ENCODE results near the gene GPR62. TPM values are rescaled to one million over a fixed set of nuclear protein-coding genes. Genes with fewer than 3 reads are reported as not detected.
"Not testable (repeated sequence)": the region's sequence is repeated elsewhere in the genome, so short reads cannot be mapped to it uniquely, and the experiment has no call there.

Gene GPR62
- total RNA-seq, 2 experiments from 2014 or later = not detected

DNA sequence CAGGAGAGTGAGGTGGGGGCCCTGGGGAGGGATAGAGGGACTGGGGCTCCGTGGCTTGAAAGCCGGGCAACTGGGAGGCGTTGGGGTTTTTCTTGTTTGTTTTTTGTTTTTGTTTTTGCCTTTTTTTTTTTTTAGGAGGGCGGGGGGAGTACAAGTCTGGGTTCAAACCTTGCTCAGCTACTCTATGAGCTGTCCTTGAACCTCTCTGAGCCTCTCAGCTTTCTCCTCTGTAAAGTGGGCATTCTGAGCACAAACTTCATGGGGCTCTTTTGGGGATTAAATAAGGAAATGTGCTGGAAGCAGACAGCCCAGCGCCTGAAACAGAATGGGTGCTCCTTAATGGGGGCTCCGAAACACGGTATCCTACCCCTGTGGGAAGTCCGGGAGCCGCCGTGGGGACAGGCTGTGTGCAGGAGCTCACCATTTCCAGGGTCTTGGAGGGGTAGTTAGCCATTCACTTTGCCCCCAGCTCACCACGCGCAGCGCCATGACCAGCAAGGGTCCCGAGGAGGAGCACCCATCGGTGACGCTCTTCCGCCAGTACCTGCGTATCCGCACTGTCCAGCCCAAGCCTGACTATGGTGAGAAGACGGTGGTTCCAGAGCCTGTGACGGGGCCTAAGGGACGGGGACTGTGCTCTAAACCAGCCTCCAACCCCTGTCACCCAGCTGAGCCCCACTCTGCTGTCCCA lies 28.5 kb downstream of the GPR62 start:
- Mint-ChIP-seq H3K36me3 (ENCODE audit: low read depth) (peaks cover 8% of the 10 kb centered on the region), H3K27me3 (no peaks in the 10 kb centered on the region), H3K27ac (peak overlapping the region; percentile 92), H3K9me3 (no peaks in the 10 kb centered on the region), H3K4me3 (peak overlapping the region; percentile 97), H3K4me1 (peaks cover 31% of the 10 kb centered on the region)
- POLR2A ChIA-PET = interaction anchor here (1.0 to 7.6 kb wide), 11 partner anchors 9 to 296 kb away, joined by 3 to 78 read pairs (median 7); partner anchors contain the start of genes ABHD14A, ABHD14B, DUSP7 and PARP3
- CTCF ChIA-PET = interaction anchor here (0.5 to 4.5 kb wide), 10 partner anchors 10 to 482 kb away, joined by 3 to 43 read pairs (median 4); partner anchors contain the start of genes ABHD14A, ABHD14B, PARP3 and RPL29
- no peak for DNase-seq

DNA sequence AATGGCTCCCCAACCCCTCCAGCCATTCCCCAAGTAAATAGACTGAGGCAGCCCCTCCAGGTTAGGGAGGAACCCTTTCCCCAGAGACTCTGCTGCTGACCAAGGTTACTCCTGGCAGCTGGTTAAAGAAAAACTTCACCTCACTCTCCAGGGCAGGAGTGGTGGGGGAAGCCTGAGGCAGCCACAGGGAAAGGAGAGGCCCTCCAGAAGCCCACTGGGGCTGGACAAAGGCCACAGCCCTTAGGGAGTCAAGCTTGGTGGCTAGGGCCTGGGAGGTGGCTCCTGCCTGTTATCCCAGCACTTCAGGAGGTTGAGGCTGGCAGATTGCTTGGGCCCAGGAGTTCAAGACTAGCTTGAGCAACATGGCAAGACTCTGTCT lies 29.1 kb downstream of the GPR62 start:
- Mint-ChIP-seq H3K4me1 (peaks cover 30% of the 10 kb centered on the region), H3K4me3 (peak overlapping the region; percentile 44), H3K27me3 (no peaks in the 10 kb centered on the region), H3K9me3 (no peaks in the 10 kb centered on the region), H3K27ac (peak overlapping the region; percentile 92), H3K36me3 (ENCODE audit: low read depth) (peaks cover 8% of the 10 kb centered on the region)
- CTCF ChIA-PET = interaction anchor here (1.0 to 4.5 kb wide), 5 partner anchors 10 to 139 kb away, joined by 3 to 43 read pairs (median 5); partner anchors contain the start of genes ABHD14A, ABHD14B, PARP3 and RRP9
- POLR2A ChIA-PET = interaction anchor here (1.4 to 7.6 kb wide), 6 partner anchors 8 to 72 kb away, joined by 4 to 78 read pairs (median 26); partner anchors contain the start of genes ABHD14A, ABHD14B, DUSP7 and PARP3
- no peak for DNase-seq

DNA sequence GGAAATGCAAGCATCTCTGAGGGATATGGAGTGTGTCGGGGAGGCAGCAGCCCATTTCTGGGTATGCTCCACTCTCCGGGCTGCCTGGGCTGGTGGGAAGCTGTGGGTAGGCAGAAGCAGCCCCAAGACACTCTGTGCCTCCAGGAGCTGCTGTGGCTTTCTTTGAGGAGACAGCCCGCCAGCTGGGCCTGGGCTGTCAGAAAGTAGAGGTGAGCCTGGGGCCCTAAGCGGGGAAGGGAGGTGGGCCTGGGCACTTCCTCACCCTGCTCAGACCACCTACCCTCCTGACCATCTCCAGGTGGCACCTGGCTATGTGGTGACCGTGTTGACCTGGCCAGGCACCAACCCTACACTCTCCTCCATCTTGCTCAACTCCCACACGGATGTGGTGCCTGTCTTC lies 29.9 kb downstream of the GPR62 start:
- no peak overlapping the region for H3K4me3 Mint-ChIP-seq
- H3K9me3 Mint-ChIP-seq = no peaks in the 10 kb centered on the region
- no peak for DNase-seq
- H3K4me1 Mint-ChIP-seq = peaks cover 30% of the 10 kb centered on the region
- peak overlapping the region; percentile 64 for H3K27ac Mint-ChIP-seq
- no peaks in the 10 kb centered on the region for H3K27me3 Mint-ChIP-seq
- peaks cover 8% of the 10 kb centered on the region for H3K36me3 Mint-ChIP-seq (ENCODE audit: low read depth)
- CTCF ChIA-PET = interaction anchor here (1.0 to 4.5 kb wide), 4 partner anchors 11 to 138 kb away, joined by 3 to 43 read pairs (median 11); partner anchors contain the start of genes ABHD14A, ABHD14B, PARP3 and RRP9
- POLR2A ChIA-PET = interaction anchor here (2.7 to 7.6 kb wide), 4 partner anchors 7 to 43 kb away, joined by 15 to 78 read pairs (median 39); partner anchors contain the start of genes ABHD14A, ABHD14B, PARP3 and RPL29

DNA sequence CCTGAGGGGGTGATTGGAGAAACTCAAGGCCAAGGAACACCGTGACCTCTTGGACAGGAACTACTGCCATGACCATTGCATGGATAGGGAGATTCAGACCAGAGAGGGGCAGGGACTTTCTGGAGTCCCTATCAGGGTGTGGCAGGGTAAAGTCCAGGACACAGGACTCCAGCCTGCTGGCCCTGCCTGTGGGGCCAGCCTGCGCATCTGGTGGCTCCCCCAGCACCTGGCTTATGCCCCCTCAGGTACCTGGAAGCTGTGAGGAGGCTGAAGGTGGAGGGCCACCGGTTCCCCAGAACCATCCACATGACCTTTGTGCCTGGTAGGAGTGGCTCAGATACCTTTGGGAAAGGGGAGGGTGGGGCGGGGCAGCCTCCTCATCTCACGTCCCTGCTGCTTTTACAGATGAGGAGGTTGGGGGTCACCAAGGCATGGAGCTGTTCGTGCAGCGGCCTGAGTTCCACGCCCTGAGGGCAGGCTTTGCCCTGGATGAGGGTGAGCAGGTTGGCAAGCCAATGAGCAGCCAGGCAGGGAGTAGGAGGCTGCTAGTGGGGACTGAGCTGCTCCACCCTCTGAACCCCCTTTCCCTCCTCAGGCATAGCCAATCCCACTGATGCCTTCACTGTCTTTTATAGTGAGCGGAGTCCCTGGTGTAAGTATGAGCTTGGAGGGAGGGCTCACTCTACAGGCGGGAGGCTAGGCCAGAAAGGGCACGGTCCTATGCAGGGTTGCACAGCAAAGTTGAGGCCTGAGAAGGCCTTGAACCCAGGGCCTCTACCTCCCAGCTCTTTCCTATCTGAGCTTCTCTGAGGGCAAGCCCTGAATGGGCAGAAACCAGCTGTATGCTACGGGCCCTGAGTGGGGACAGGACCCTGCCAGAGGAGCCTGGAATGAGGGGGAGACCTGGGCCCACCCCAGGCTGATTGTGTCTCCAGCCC lies 31.1 kb downstream of the GPR62 start:
- ChIA-PET POLR2A (interaction anchor here (7.6 kb wide), 1 partner anchor 9 kb away, joined by 78 read pairs; the partner anchor contains the start of gene RPL29), CTCF (no interaction called here)
- Mint-ChIP-seq H3K27ac (no peak overlapping the region), H3K4me3 (no peak overlapping the region), H3K9me3 (no peaks in the 10 kb centered on the region), H3K4me1 (peaks cover 29% of the 10 kb centered on the region), H3K36me3 (ENCODE audit: low read depth) (peaks cover 11% of the 10 kb centered on the region), H3K27me3 (no peaks in the 10 kb centered on the region)
- DNase-seq = no peak

GRCh38 chr3:51987568-51987967 lies 32.4 kb downstream of the GPR62 start:
- no peaks in the 10 kb centered on the region for H3K9me3 Mint-ChIP-seq
- POLR2A ChIA-PET = interaction anchor here (7.6 kb wide), 1 partner anchor 8 kb away, joined by 78 read pairs; the partner anchor contains the start of gene RPL29
- H3K4me3 Mint-ChIP-seq = no peak overlapping the region
- CTCF ChIA-PET = no interaction called here
- no peak overlapping the region for H3K27ac Mint-ChIP-seq
- H3K36me3 Mint-ChIP-seq (ENCODE audit: low read depth) = peaks cover 15% of the 10 kb centered on the region
- no peak for DNase-seq
- no peaks in the 10 kb centered on the region for H3K27me3 Mint-ChIP-seq
- H3K4me1 Mint-ChIP-seq = peaks cover 28% of the 10 kb centered on the region

DNA sequence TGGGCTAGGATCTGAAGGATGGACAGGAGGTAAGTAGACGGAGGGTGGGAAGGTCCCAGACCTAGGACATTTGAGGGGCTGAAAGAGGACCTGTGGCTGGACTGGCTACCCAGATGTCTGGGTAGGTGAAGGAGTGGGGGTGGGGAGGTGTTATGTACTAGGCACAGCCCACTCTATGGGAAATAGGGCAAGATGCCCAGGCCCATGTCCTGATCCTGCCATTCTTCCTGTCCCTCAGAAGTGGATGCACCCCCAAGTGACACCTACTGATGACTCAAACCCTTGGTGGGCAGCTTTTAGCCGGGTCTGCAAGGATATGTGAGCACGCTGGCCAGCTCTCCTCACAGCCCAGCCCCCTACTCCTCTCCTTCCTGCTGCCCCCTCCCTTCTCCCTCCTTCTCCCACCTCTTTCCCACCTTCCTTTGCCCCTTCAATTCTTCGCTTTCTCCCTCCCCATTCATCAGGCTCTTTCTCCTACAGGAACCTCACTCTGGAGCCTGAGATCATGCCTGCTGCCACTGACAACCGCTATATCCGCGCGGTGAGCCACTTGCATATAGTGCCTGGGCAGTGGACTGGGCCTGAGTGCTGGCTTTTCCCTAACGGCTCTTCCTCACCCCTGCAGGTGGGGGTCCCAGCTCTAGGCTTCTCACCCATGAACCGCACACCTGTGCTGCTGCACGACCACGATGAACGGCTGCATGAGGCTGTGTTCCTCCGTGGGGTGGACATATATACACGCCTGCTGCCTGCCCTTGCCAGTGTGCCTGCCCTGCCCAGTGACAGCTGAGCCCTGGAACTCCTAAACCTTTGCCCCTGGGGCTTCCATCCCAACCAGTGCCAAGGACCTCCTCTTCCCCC lies 33.3 kb downstream of the GPR62 start:
- Mint-ChIP-seq H3K36me3 (ENCODE audit: low read depth) (peaks cover 19% of the 10 kb centered on the region), H3K27ac (peak overlapping the region; percentile 24), H3K9me3 (no peaks in the 10 kb centered on the region), H3K4me3 (no peak overlapping the region), H3K27me3 (no peaks in the 10 kb centered on the region), H3K4me1 (peaks cover 29% of the 10 kb centered on the region)
- no peak for DNase-seq
- CTCF ChIA-PET = no interaction called here
- POLR2A ChIA-PET = no interaction called here

DNA sequence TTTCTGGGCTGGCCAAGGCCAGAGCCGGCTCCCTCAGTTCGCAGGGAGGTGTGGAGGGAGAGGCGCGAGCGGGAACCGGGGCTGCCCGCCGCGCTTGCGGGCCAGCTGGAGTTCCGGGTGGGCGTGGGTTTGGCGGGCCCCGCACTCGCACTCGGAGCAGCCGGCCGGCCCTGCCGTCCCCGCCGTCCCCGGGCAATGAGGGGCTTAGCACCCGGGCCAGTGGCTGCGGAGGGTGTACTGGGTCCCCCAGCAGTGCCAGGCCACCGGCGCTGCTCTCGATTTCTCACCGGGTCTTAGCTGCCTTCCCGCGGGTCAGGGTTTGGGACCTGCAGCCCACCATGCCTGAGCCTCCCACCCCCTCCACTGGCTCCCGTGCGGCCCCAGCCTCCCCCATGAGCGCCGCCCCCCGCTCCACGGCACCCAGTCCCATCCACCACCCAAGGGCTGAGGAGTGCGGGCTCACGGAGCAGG lies 35.4 kb downstream of the GPR62 start:
- H3K4me1 Mint-ChIP-seq = peaks cover 37% of the 10 kb centered on the region
- H3K4me3 Mint-ChIP-seq, DNase-seq, H3K27me3 Mint-ChIP-seq, H3K9me3 Mint-ChIP-seq, H3K27ac Mint-ChIP-seq: not testable (repeated sequence)
- peaks cover 39% of the 10 kb centered on the region for H3K36me3 Mint-ChIP-seq (ENCODE audit: low read depth)
- ChIA-PET POLR2A (interaction anchor here (1.2 to 3.1 kb wide), 2 partner anchors 11 to 48 kb away, joined by 4 to 11 read pairs; partner anchors contain the start of genes PARP3 and RRP9), CTCF (interaction anchor here (1.9 kb wide), 1 partner anchor 17 kb away, joined by 5 read pairs; the partner anchor contains the start of gene ABHD14B)

- H3K27ac Mint-ChIP-seq = peak overlapping the region; percentile 16
- H3K36me3 Mint-ChIP-seq (ENCODE audit: low read depth) = peaks cover 43% of the 10 kb centered on the region
- no peaks in the 10 kb centered on the region for H3K9me3 Mint-ChIP-seq
- CTCF ChIA-PET = interaction anchor here (1.5 to 2.0 kb wide), 4 partner anchors 9 to 50 kb away, joined by 3 to 9 read pairs (median 6); partner anchors contain the start of genes ABHD14B, PARP3 and RRP9
- POLR2A ChIA-PET = interaction anchor here (0.7 to 3.1 kb wide), 8 partner anchors 9 to 268 kb away, joined by 3 to 38 read pairs (median 4); partner anchors contain the start of genes ABHD14A, ABHD14B, ACY1 and DUSP7
- no peak for DNase-seq
- peaks cover 46% of the 10 kb centered on the region for H3K4me1 Mint-ChIP-seq
- peaks cover 1% of the 10 kb centered on the region for H3K27me3 Mint-ChIP-seq
- H3K4me3 Mint-ChIP-seq = no peak overlapping the region
Measured at GRCh38 chr3:51992017-51992682, 37.0 kb downstream of the GPR62 start.

- ChIA-PET CTCF (interaction anchor here (1.5 to 3.0 kb wide), 4 partner anchors 8 to 52 kb away, joined by 7 to 16 read pairs (median 10); partner anchors contain the start of genes ABHD14B, ACY1, PARP3 and RRP9), POLR2A (interaction anchor here (1.4 to 3.1 kb wide), 6 partner anchors 10 to 227 kb away, joined by 3 to 78 read pairs (median 22); partner anchors contain the start of genes ACY1, DUSP7, PARP3 and RRP9)
- not testable (repeated sequence) for H3K9me3 Mint-ChIP-seq, DNase-seq, H3K27ac Mint-ChIP-seq, H3K27me3 Mint-ChIP-seq
- H3K4me1 Mint-ChIP-seq = peaks cover 46% of the 10 kb centered on the region
- H3K36me3 Mint-ChIP-seq (ENCODE audit: low read depth) = peaks cover 43% of the 10 kb centered on the region
- H3K4me3 Mint-ChIP-seq = peak overlapping the region; percentile 100
Measured at GRCh38 chr3:51993657-51994056, 38.5 kb downstream of the GPR62 start.

DNA sequence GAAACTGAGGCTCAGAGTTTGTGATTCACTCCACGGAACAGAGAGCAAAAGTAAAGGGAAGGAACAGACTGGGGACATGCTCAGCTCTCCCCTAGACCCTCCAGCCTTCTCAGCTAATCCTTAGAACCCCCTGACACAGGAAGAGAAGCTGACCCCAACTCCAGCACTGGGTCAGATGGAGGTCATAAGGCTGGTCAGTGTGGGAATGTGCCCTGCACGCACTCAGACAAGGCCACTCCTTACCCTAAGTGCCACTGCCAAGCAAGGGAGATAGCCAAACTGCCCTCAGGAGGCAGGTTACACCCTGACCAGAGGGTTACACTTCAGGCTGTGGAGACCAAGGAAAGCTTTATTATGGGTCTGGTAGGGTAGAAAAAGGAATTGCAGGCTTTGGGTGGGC lies 39.3 kb downstream of the GPR62 start:
- Mint-ChIP-seq H3K36me3 (ENCODE audit: low read depth) (peaks cover 43% of the 10 kb centered on the region), H3K9me3 (no peaks in the 10 kb centered on the region), H3K27me3 (peaks cover 10% of the 10 kb centered on the region), H3K4me1 (peaks cover 46% of the 10 kb centered on the region), H3K27ac (peak overlapping the region; percentile 99), H3K4me3 (peak overlapping the region; percentile 100)
- no peak for DNase-seq
- ChIA-PET CTCF (interaction anchor here (0.9 to 3.0 kb wide), 5 partner anchors 12 to 160 kb away, joined by 3 to 16 read pairs (median 7); partner anchors contain the start of genes ABHD14B, ACY1, PARP3 and RRP9), POLR2A (interaction anchor here (1.4 to 3.0 kb wide), 8 partner anchors 10 to 284 kb away, joined by 3 to 78 read pairs (median 18); partner anchors contain the start of genes ABHD14A, ABHD14B, ACY1 and DUSP7)

Data from activated CD4-positive, alpha-beta memory T cell treated with anti-CD3 and anti-CD28 coated beads, Interleukin-2, amount 10 ng/mL, durations not matched to agents 7 days and 5 days (primary cell).